ENCODE measurements around the gene DTX3L. TPM values are rescaled to one million over a fixed set of nuclear protein-coding genes. Genes with fewer than 3 reads are reported as not detected.

The DTX3L gene
- total RNA-seq, 1 donor from 2014 or later: 67.5 TPM

- no peaks in the 10 kb centered on the region for H3K27me3 ChIP-seq
- peaks cover 90% of the 10 kb centered on the region for H3K36me3 ChIP-seq
- H3K9me3 ChIP-seq: no peaks in the 10 kb centered on the region
- TF ChIP-seq, protein P1, sequence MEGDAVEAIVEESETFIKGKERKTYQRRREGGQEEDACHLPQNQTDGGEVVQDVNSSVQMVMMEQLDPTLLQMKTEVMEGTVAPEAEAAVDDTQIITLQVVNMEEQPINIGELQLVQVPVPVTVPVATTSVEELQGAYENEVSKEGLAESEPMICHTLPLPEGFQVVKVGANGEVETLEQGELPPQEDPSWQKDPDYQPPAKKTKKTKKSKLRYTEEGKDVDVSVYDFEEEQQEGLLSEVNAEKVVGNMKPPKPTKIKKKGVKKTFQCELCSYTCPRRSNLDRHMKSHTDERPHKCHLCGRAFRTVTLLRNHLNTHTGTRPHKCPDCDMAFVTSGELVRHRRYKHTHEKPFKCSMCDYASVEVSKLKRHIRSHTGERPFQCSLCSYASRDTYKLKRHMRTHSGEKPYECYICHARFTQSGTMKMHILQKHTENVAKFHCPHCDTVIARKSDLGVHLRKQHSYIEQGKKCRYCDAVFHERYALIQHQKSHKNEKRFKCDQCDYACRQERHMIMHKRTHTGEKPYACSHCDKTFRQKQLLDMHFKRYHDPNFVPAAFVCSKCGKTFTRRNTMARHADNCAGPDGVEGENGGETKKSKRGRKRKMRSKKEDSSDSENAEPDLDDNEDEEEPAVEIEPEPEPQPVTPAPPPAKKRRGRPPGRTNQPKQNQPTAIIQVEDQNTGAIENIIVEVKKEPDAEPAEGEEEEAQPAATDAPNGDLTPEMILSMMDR (IDR thresholded peaks at IDR 0.05): no peak
- intact Hi-C loops (cut with DNase I): no loop called here
- no peaks in the 10 kb centered on the region for H3K4me1 ChIP-seq
- H3K4me3 ChIP-seq: no peak overlapping the region
- no peak overlapping the region for H3K27ac ChIP-seq
- ATAC-seq: no peak
- no peak for DNase-seq
Observed at GRCh38 chr3:122536632-122537001, 27.5 kb upstream of the DTX3L start.

GRCh38 chr3:122538956-122539490 lies 25.1 kb upstream of the DTX3L start:
- no peak overlapping the region for H3K4me3 ChIP-seq
- intact Hi-C loops (cut with DNase I): no loop called here
- H3K9me3 ChIP-seq: no peaks in the 10 kb centered on the region
- no peak overlapping the region for H3K27ac ChIP-seq
- peaks cover 88% of the 10 kb centered on the region for H3K36me3 ChIP-seq
- TF ChIP-seq, protein P1 (IDR thresholded peaks at IDR 0.05): no peak
- ATAC-seq (no peak), DNase-seq (no peak)
- H3K4me1 ChIP-seq: no peaks in the 10 kb centered on the region
- H3K27me3 ChIP-seq: no peaks in the 10 kb centered on the region

GRCh38 chr3:122546151-122546550 lies 18.0 kb upstream of the DTX3L start:
- no peak overlapping the region for H3K27ac ChIP-seq
- intact Hi-C loops (cut with DNase I): no loop called here
- DNase-seq (no peak), ATAC-seq (no peak)
- H3K27me3 ChIP-seq: no peaks in the 10 kb centered on the region
- H3K36me3 ChIP-seq: peaks cover 96% of the 10 kb centered on the region
- H3K4me3 ChIP-seq: no peak overlapping the region
- H3K9me3 ChIP-seq: no peaks in the 10 kb centered on the region
- TF ChIP-seq, protein P1 (IDR thresholded peaks at IDR 0.05): no peak
- H3K4me1 ChIP-seq: no peaks in the 10 kb centered on the region

DNA sequence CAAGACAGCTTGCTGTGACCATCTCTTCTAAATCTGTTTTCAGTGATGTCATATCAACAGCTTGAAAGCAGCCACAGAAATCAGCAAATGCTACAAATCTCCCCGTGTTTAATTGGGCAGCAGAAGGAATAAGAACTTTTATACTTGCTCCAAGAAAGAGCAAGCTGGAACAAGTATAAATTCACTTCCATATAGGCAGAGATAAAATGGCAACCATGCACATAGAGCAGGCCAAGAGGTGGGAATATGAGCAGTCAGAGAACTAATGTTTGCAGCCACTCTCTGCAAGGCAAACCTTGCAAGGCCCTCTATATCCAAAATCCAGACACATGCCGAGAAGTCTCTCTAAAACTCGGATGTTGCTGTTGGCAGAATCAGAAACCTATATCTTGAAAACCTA lies 16.1 kb upstream of the DTX3L start:
- no peak overlapping the region for H3K4me3 ChIP-seq
- H3K36me3 ChIP-seq: peaks cover 97% of the 10 kb centered on the region
- no peak for ATAC-seq
- no peak for DNase-seq
- TF ChIP-seq, protein P1 (IDR thresholded peaks at IDR 0.05): no peak
- H3K4me1 ChIP-seq: no peaks in the 10 kb centered on the region
- no peak overlapping the region for H3K27ac ChIP-seq
- no peaks in the 10 kb centered on the region for H3K27me3 ChIP-seq
- intact Hi-C loops (cut with DNase I): no loop called here
- H3K9me3 ChIP-seq: no peaks in the 10 kb centered on the region

- intact Hi-C loops (cut with DNase I): no loop called here
- no peaks in the 10 kb centered on the region for H3K9me3 ChIP-seq
- H3K4me1 ChIP-seq: no peaks in the 10 kb centered on the region
- DNase-seq: no peak
- ATAC-seq: no peak
- peaks cover 97% of the 10 kb centered on the region for H3K36me3 ChIP-seq
- no peak overlapping the region for H3K4me3 ChIP-seq
- H3K27ac ChIP-seq: no peak overlapping the region
- TF ChIP-seq, protein P1 (IDR thresholded peaks at IDR 0.05): no peak
- H3K27me3 ChIP-seq: no peaks in the 10 kb centered on the region
Observed at GRCh38 chr3:122548619-122549018, 15.5 kb upstream of the DTX3L start.

DNA sequence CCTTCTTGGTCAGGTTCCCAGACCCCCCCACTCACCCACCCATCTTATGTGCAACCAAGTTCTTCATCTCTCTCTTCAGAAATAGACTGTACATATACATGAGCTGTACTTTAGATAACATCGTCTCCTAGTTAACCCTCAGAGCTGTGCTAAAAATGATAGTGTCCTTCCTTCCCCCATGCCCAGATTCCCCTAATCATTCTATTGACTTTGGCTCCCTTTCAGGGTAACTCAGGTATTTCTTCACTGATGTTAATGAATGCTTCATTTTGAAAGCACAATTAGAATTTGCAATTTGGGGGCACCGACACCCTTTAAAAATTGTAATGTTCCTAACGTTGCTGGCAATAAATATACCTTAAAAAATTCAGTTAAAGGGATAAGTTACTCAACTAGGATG lies 11.0 kb upstream of the DTX3L start:
- TF ChIP-seq, protein P1 (IDR thresholded peaks at IDR 0.05): no peak
- ATAC-seq: no peak
- no peaks in the 10 kb centered on the region for H3K27me3 ChIP-seq
- intact Hi-C loops (cut with DNase I): no loop called here
- H3K4me1 ChIP-seq: no peaks in the 10 kb centered on the region
- no peak overlapping the region for H3K27ac ChIP-seq
- no peak for DNase-seq
- H3K4me3 ChIP-seq: no peak overlapping the region
- peaks cover 100% of the 10 kb centered on the region for H3K36me3 ChIP-seq
- no peaks in the 10 kb centered on the region for H3K9me3 ChIP-seq

Measured in upper lobe of right lung (tissue), 1 donor.